HepG2 (cell line): ENCODE measurements around the gene ACYP2. TPM values are rescaled to one million over a fixed set of nuclear protein-coding genes. Genes with fewer than 3 reads are reported as not detected.

Source experiments
- ATAC-seq: fragments of 200-7000 bp; cut with Tn5 transposase; 3 replicates; pipeline ENCODE4 v1.9.1; 2020; ENCODE audit warnings: mild to moderate bottlenecking, moderate library complexity
- BruUV-seq: library from RNA; stranded (reverse); fragments of 400-500 nt; replicated peaks from 2 replicates; lab custom pipeline; 2021; lab: Mats Ljungman, UMichigan
- CTCF ChIA-PET: fragments of 300-600 bp; formaldehyde crosslinking; extraction: SDS; loops from one replicate; lab custom pipeline; 2021; ENCODE audit warnings: low total read pairs, inconsistent platforms, low intra/inter-chr PET ratio; lab: Yijun Ruan, JAX
- POLR2A ChIA-PET: fragments of 350-600 bp; sonication (Branson Sonifier 250); formaldehyde crosslinking; loops from one replicate; lab custom pipeline; 2020; ENCODE audit warnings: antibody characterized with exemption, inconsistent platforms; lab: Yijun Ruan, JAX
- DNase-seq: peaks from one replicate; pipeline ENCODE4 v3.0.0-alpha.2; 2015; ENCODE audit warnings: low spot score
- FAIRE-seq: peaks from 3 replicates; lab custom pipeline; 2011; peaks lifted over from hg19 to GRCh38; lab: Jason Lieb, UNC
- H2AFZ ChIP-seq: one replicate; pipeline ENCODE4 v1.6.1; 2011; ENCODE audit warnings: low read length, inconsistent platforms
- H3K27ac ChIP-seq: fragments of 300-600 bp; 3 replicates; pipeline ENCODE4 v1.8.0; 2011; ENCODE audit warnings: mixed run types, mild to moderate bottlenecking, mixed read lengths, low read length, inconsistent platforms; ENCODE audit not compliant: insufficient read depth; ENCODE audit errors: extremely low read length
- H3K27me3 ChIP-seq, 2 experiments: fragments of 200-600 bp in 1 of 2; 2 replicates in 1 of 2; 3 replicates in 1 of 2; pipeline versions ENCODE4 v1.6.0 to v1.8.0; 2011; ENCODE audit warnings: low read length in 2 of 2, mild to moderate bottlenecking in 2 of 2, moderate library complexity in 2 of 2, inconsistent platforms in 1 of 2; ENCODE audit not compliant: insufficient read depth in 2 of 2, control insufficient read depth in 1 of 2
- H3K36me3 ChIP-seq, 2 experiments: fragments of 200-600 bp in 1 of 2; replicated peaks in 1 of 2; 2 replicates in 1 of 2; 3 replicates in 1 of 2; pipeline versions ENCODE4 v1.5.1 to v1.8.0; 2011; ENCODE audit warnings: low read length in 2 of 2, inconsistent platforms in 1 of 2; ENCODE audit not compliant: insufficient read depth in 2 of 2, control insufficient read depth in 1 of 2
- H3K4me1 ChIP-seq: 2 replicates; pipeline ENCODE4 v1.5.1; 2012; ENCODE audit warnings: low read length, inconsistent platforms; ENCODE audit not compliant: insufficient read depth
- H3K4me2 ChIP-seq: 2 replicates; pipeline ENCODE4 v1.6.0; 2011; ENCODE audit warnings: low read depth, low read length, inconsistent platforms
- H3K4me3 ChIP-seq, 3 experiments: fragments of 200-600 bp in 1 of 3; sonication (generic), shearing (Covaris generic) in 1 of 3; replicated peaks in 1 of 3; 2 replicates each; pipeline ENCODE4 v1.5.1; 2011 to 2016; ENCODE audit warnings: low read length in 3 of 3, inconsistent platforms in 2 of 3, low read depth in 2 of 3, mild to moderate bottlenecking in 2 of 3, control low read depth in 1 of 3, mixed read lengths in 1 of 3; ENCODE audit not compliant: insufficient read depth in 1 of 3
- H3K79me2 ChIP-seq: one replicate; pipeline ENCODE4 v1.6.1; 2011; ENCODE audit warnings: low read length, inconsistent platforms; ENCODE audit not compliant: insufficient read depth
- H3K9ac ChIP-seq: 2 replicates; pipeline ENCODE4 v1.6.0; 2011; ENCODE audit warnings: mild to moderate bottlenecking, low read depth, low read length, inconsistent platforms; ENCODE audit not compliant: insufficient read depth
- H3K9me3 ChIP-seq: 2 replicates; pipeline ENCODE4 v1.5.1; 2012; ENCODE audit warnings: mild to moderate bottlenecking, low read length
- H4K20me1 ChIP-seq: 2 replicates; pipeline ENCODE4 v1.6.0; 2011; ENCODE audit warnings: inconsistent platforms, mild to moderate bottlenecking, low read length, moderate library complexity; ENCODE audit not compliant: insufficient read depth
- CENPT ChIP-seq: sonication (generic); formaldehyde crosslinking; IDR thresholded peaks from 2 replicates; pipeline ENCODE4 v1.8.0; 2022; ENCODE audit warnings: low read depth, mild to moderate bottlenecking, moderate library complexity, missing genetic modification reagents
- FOXM1 ChIP-seq: sonication (generic); formaldehyde crosslinking; IDR thresholded peaks from 2 replicates; pipeline ENCODE4 v1.5.0; 2020; ENCODE audit warnings: missing genetic modification reagents
- GTF2F1 ChIP-seq: fragments of 150-350 bp; IDR thresholded peaks from 2 replicates; pipeline ENCODE4 v1.6.1; 2014; ENCODE audit warnings: low read length
- KLF9 ChIP-seq: IDR thresholded peaks from 2 replicates; pipeline ENCODE4 v1.6.1; 2016; ENCODE audit warnings: low read depth
- SIN3B ChIP-seq: fragments of 150-350 bp; IDR thresholded peaks from 2 replicates; pipeline ENCODE4 v1.6.1; 2014; ENCODE audit warnings: low read length
- SMARCE1 ChIP-seq: fragments of 450-650 bp; IDR thresholded peaks from 2 replicates; pipeline ENCODE4 v1.6.1; 2017; ENCODE audit warnings: borderline replicate concordance
- SMC3 ChIP-seq: IDR thresholded peaks from 2 replicates; pipeline ENCODE4 v1.6.1; 2011; ENCODE audit warnings: low read length, improper control_type of control experiment
- SRSF4 ChIP-seq: fragments of 200-400 bp; formaldehyde crosslinking; IDR thresholded peaks from one replicate; pipeline ENCODE4 v1.6.1; 2018; ENCODE audit warnings: mild to moderate bottlenecking, low read depth, low read length, moderate library complexity; ENCODE audit not compliant: poor library complexity, severe bottlenecking
- TARDBP ChIP-seq: sonication (generic); formaldehyde crosslinking; IDR thresholded peaks from 2 replicates; pipeline ENCODE4 v1.8.0; 2022; ENCODE audit warnings: mild to moderate bottlenecking, missing genetic modification reagents
- ZNF160 ChIP-seq: sonication (generic); formaldehyde crosslinking; IDR thresholded peaks from 2 replicates; pipeline ENCODE4 v1.8.0; 2022; ENCODE audit warnings: mild to moderate bottlenecking, inconsistent platforms, missing genetic modification reagents
- ZNF264 ChIP-seq: sonication (generic); formaldehyde crosslinking; IDR thresholded peaks from 2 replicates; pipeline ENCODE4 v1.4.0; 2020; ENCODE audit warnings: missing genetic modification reagents
- ZNF510 ChIP-seq: sonication (generic); formaldehyde crosslinking; IDR thresholded peaks from 2 replicates; pipeline ENCODE4 v1.4.0; 2020; ENCODE audit warnings: low read depth, mild to moderate bottlenecking, missing genetic modification reagents
- ZNF564 ChIP-seq: sonication (generic); formaldehyde crosslinking; IDR thresholded peaks from 2 replicates; pipeline ENCODE4 v1.8.1; 2023; ENCODE audit warnings: mild to moderate bottlenecking, missing genetic modification reagents
- ZNF761 ChIP-seq: sonication (generic); formaldehyde crosslinking; conservative IDR thresholded peaks from 2 replicates; pipeline ENCODE4 v1.4.0; 2020; ENCODE audit warnings: mild to moderate bottlenecking, missing genetic modification reagents
- ZNF777 ChIP-seq: sonication (generic); formaldehyde crosslinking; IDR thresholded peaks from 2 replicates; pipeline ENCODE4 v1.4.0; 2020; ENCODE audit warnings: missing genetic modification reagents
- ZNF883 ChIP-seq: sonication (generic); formaldehyde crosslinking; IDR thresholded peaks from 2 replicates; pipeline ENCODE4 v1.5.1; 2020; ENCODE audit warnings: mild to moderate bottlenecking, missing genetic modification reagents; ENCODE audit errors: not compliant biosample characterization
- ZSCAN9 ChIP-seq: IDR thresholded peaks from 2 replicates; pipeline ENCODE4 v1.6.1; 2016; ENCODE audit warnings: borderline replicate concordance
- WGBS: methylation state at CpG from one replicate; pipeline ENCODE4 v1.1.6; 2017; ENCODE audit warnings: low lambda C conversion rate; 5-methylcytosine and 5-hydroxymethylcytosine counted together
- in situ Hi-C: cut with HindIII; loops from 2 replicates; pipeline ENCODE4 v1.10.0; 2017; ENCODE audit warnings: low pct_unique_long_range_greater_than_20kb; ENCODE audit not compliant: extremely low pct_ligation_motif_present
- intact Hi-C: fragments of 100-400 bp; cut with micrococcal nuclease; formaldehyde crosslinking; loops from one replicate; pipeline ENCODE4 v1.10.0; 2022; ENCODE audit not compliant: unreplicated experiment
- polyA plus RNA-seq, 8 experiments: library from polyadenylated mRNA; depleted of rRNA in 3 of 8; stranded (reverse) in 7 of 8; unstranded in 1 of 8; fragments of >200 nt; fragmentation: Illumina TruSeq in 4 of 8; extraction: Trizol in 4 of 8; gene quantifications; 2 replicates each; pipeline versions ENCODE4 v1.2.1 to v1.2.3, GENCODE V29; 2011 to 2016; ENCODE audit warnings: low read depth in 4 of 8, missing spikeins in 1 of 8, mixed read lengths in 1 of 8; ENCODE audit not compliant: insufficient read depth in 1 of 8
- total RNA-seq, 5 experiments: library from RNA; depleted of rRNA; stranded (reverse); fragments of >200 nt; fragmentation: Illumina TruSeq; extraction: Trizol; gene quantifications; 2 replicates each; pipeline ENCODE4 v1.2.3, GENCODE V29; 2016; ENCODE audit warnings: low read depth in 1 of 5
- TF ChIP-seq, protein P1 (sequence below): sonication (generic); formaldehyde crosslinking; IDR thresholded peaks from 2 replicates; pipeline ENCODE4 v1.5.1; 2020; ENCODE audit warnings: missing genetic modification reagents, mild to moderate bottlenecking, borderline replicate concordance
- TF ChIP-seq, protein P2 (sequence below): sonication (generic); formaldehyde crosslinking; IDR thresholded peaks from 2 replicates; pipeline ENCODE4 v1.5.1; 2020; ENCODE audit warnings: missing genetic modification reagents, mild to moderate bottlenecking, borderline replicate concordance

The ACYP2 gene
- total and polyA plus RNA-seq, 2 of the 13 experiments (the other 11 are each of a cell fraction or from before 2014, with no cell fraction given), result 12.3 to 12.7 TPM

GRCh38 chr2:54065891-54066290, 49.5 kb upstream of the ACYP2 start:
- no TSS peak for BruUV-seq
- no peak for FAIRE-seq
- ATAC-seq, result no peak

More at GRCh38 chr2:54065891-54066290, 49.5 kb upstream of the ACYP2 start:
- TF ChIP-seq ZNF264 (CRISPR knock-in tag) (no peak), ZNF883 (CRISPR knock-in tag) (no peak), TARDBP (CRISPR knock-in tag) (no peak), ZNF777 (CRISPR knock-in tag) (no peak), SMC3 (no peak), ZNF160 (CRISPR knock-in tag) (no peak), SIN3B (no peak), SRSF4 (no peak), FOXM1 (no peak), KLF9 (CRISPR knock-in tag) (no peak), GTF2F1 (no peak), SMARCE1 (no peak), ZSCAN9 (CRISPR knock-in tag) (no peak), CENPT (CRISPR knock-in tag) (no peak), ZNF510 (CRISPR knock-in tag) (no peak), ZNF564 (CRISPR knock-in tag) (no peak), ZNF761 (CRISPR knock-in tag) (no peak)
- TF ChIP-seq, protein P1, sequence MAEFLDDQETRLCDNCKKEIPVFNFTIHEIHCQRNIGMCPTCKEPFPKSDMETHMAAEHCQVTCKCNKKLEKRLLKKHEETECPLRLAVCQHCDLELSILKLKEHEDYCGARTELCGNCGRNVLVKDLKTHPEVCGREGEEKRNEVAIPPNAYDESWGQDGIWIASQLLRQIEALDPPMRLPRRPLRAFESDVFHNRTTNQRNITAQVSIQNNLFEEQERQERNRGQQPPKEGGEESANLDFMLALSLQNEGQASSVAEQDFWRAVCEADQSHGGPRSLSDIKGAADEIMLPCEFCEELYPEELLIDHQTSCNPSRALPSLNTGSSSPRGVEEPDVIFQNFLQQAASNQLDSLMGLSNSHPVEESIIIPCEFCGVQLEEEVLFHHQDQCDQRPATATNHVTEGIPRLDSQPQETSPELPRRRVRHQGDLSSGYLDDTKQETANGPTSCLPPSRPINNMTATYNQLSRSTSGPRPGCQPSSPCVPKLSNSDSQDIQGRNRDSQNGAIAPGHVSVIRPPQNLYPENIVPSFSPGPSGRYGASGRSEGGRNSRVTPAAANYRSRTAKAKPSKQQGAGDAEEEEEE, result no peak
- TF ChIP-seq, protein P2, sequence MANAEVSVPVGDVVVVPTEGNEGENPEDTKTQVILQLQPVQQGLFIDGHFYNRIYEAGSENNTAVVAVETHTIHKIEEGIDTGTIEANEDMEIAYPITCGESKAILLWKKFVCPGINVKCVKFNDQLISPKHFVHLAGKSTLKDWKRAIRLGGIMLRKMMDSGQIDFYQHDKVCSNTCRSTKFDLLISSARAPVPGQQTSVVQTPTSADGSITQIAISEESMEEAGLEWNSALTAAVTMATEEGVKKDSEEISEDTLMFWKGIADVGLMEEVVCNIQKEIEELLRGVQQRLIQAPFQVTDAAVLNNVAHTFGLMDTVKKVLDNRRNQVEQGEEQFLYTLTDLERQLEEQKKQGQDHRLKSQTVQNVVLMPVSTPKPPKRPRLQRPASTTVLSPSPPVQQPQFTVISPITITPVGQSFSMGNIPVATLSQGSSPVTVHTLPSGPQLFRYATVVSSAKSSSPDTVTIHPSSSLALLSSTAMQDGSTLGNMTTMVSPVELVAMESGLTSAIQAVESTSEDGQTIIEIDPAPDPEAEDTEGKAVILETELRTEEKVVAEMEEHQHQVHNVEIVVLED (CRISPR knock-in tag), result no peak
- no peaks in the 10 kb centered on the region for H3K9me3 ChIP-seq
- no peak for DNase-seq
- 93% methylated on average over 6 of the region's 6 CpGs for WGBS
- H3K4me3 ChIP-seq, result no peak overlapping the region
- H3K4me2 ChIP-seq, result no peak overlapping the region
- H3K9ac ChIP-seq, result no peak overlapping the region
- H3K36me3 ChIP-seq, result no peaks in the 10 kb centered on the region
- H3K79me2 ChIP-seq, result no peaks in the 10 kb centered on the region
- CTCF ChIA-PET, result no interaction called here
- POLR2A ChIA-PET, result no interaction called here
- no peak overlapping the region for H2AFZ ChIP-seq
- H4K20me1 ChIP-seq, result no peaks in the 10 kb centered on the region
- intact Hi-C loops, result no loop called here
- no peaks in the 10 kb centered on the region for H3K27me3 ChIP-seq
- no peaks in the 10 kb centered on the region for H3K4me1 ChIP-seq
- in situ Hi-C loops, result no loop called here
- H3K27ac ChIP-seq, result no peak overlapping the region
